H1 (cell line): Measurements from ENCODE around the gene SOX2. TPM values are rescaled to one million over a fixed set of nuclear protein-coding genes. Genes with fewer than 3 reads are reported as not detected.

ENCODE experiments used
- CTCF ChIA-PET: fragments of 300-600 bp; sonication (Branson Sonifier 250); formaldehyde crosslinking; loops from one replicate; lab custom pipeline; 2021; ENCODE audit not compliant: partially characterized antibody; lab: Charles Lee
- POLR2A ChIA-PET: fragments of 300-600 bp; sonication (Branson Sonifier 250); formaldehyde crosslinking; loops from one replicate; lab custom pipeline; 2021; ENCODE audit warnings: inconsistent platforms; ENCODE audit not compliant: partially characterized antibody; lab: Charles Lee
- DNase-seq, 2 experiments: peaks; one replicate each; pipeline versions ENCODE4 v3.0.0 to v3.0.0-alpha.2; 2010 to 2022; ENCODE audit warnings: low spot score in 2 of 2, low read depth in 1 of 2, mixed read lengths in 1 of 2
- FAIRE-seq: peaks from 2 replicates; lab custom pipeline; 2011; peaks lifted over from hg19 to GRCh38; lab: Jason Lieb, UNC
- H2AFZ ChIP-seq: 2 replicates; pipeline ENCODE4 v1.8.1; 2012; ENCODE audit warnings: low read length, inconsistent platforms
- H2AK5ac ChIP-seq: 2 replicates; pipeline ENCODE4 v1.6.1; 2013; ENCODE audit warnings: low read depth, low read length
- H2BK120ac ChIP-seq: replicated peaks from 2 replicates; pipeline ENCODE3; 2013; ENCODE audit warnings: low read depth, low read length, inconsistent platforms
- H2BK12ac ChIP-seq: 2 replicates; pipeline ENCODE4 v1.6.1; 2013; ENCODE audit warnings: low read depth, low read length
- H2BK15ac ChIP-seq: 2 replicates; pipeline ENCODE4 v1.6.1; 2013; ENCODE audit warnings: low read length
- H2BK20ac ChIP-seq: 2 replicates; pipeline ENCODE4 v1.6.1; 2013; ENCODE audit warnings: low read length
- H2BK5ac ChIP-seq: 2 replicates; pipeline ENCODE4 v1.6.1; 2013; ENCODE audit warnings: low read depth, low read length
- H3K14ac ChIP-seq: 2 replicates; pipeline ENCODE4 v1.6.1; 2013; ENCODE audit warnings: inconsistent platforms; ENCODE audit not compliant: insufficient read length
- H3K18ac ChIP-seq: 2 replicates; pipeline ENCODE4 v1.6.1; 2013; ENCODE audit warnings: low read length; ENCODE audit errors: extremely low read depth
- H3K23ac ChIP-seq: 2 replicates; pipeline ENCODE4 v1.6.1; 2013; ENCODE audit warnings: inconsistent platforms; ENCODE audit not compliant: insufficient read length
- H3K23me2 ChIP-seq: 2 replicates; pipeline ENCODE4 v1.6.1; 2013; ENCODE audit warnings: low read depth, low read length
- H3K27ac ChIP-seq: 2 replicates; pipeline ENCODE4 v1.6.1; 2011; ENCODE audit warnings: low read depth, low read length, inconsistent platforms
- H3K27me3 ChIP-seq, 4 experiments: replicated peaks in 1 of 4; 1 replicate in 1 of 4; 2 replicates in 3 of 4; pipeline versions ENCODE4 v1.6.1 to v1.8.1; 2011 to 2013; ENCODE audit warnings: low read length in 3 of 4, mild to moderate bottlenecking in 3 of 4, inconsistent platforms in 2 of 4, mixed read lengths in 2 of 4, moderate library complexity in 1 of 4; ENCODE audit not compliant: control insufficient read depth in 3 of 4, insufficient read depth in 3 of 4; ENCODE audit errors: extremely low read depth in 1 of 4
- H3K36me3 ChIP-seq, 4 experiments: 2 replicates each; pipeline versions ENCODE4 v1.6.1 to v1.8.1; 2011 to 2013; ENCODE audit warnings: mild to moderate bottlenecking in 4 of 4, low read length in 3 of 4, moderate library complexity in 2 of 4, control low read depth in 1 of 4, inconsistent platforms in 1 of 4; ENCODE audit not compliant: insufficient read depth in 4 of 4, control insufficient read depth in 2 of 4
- H3K4ac ChIP-seq: replicated peaks from 2 replicates; pipeline ENCODE3; 2013; ENCODE audit warnings: low read length, low read depth, mixed read lengths, inconsistent platforms; ENCODE audit not compliant: insufficient read length
- H3K4me1 ChIP-seq, 4 experiments: replicated peaks in 1 of 4; 1 replicate in 1 of 4; 2 replicates in 3 of 4; pipeline versions ENCODE4 v1.6.1 to v1.8.1; 2011 to 2013; ENCODE audit warnings: low read length in 3 of 4, inconsistent platforms in 2 of 4, mixed read lengths in 1 of 4; ENCODE audit not compliant: insufficient read depth in 4 of 4, control insufficient read depth in 3 of 4
- H3K4me2 ChIP-seq, 2 experiments: 2 replicates each; pipeline versions ENCODE4 v1.6.1 to v1.8.1; 2011 to 2013; ENCODE audit warnings: low read depth in 2 of 2, low read length in 2 of 2, control low read depth in 1 of 2, inconsistent platforms in 1 of 2, mild to moderate bottlenecking in 1 of 2; ENCODE audit not compliant: insufficient read depth in 1 of 2
- H3K4me3 ChIP-seq, 4 experiments: fragments of 200-600, 300-600 bp in 1 of 4; sonication (generic), shearing (Covaris generic), sonication (Bioruptor Twin) in 1 of 4; 2 replicates each; pipeline versions ENCODE4 v1.5.1 to v1.8.1; 2011 to 2016; ENCODE audit warnings: low read length in 4 of 4, low read depth in 3 of 4, control low read depth in 2 of 4, inconsistent platforms in 2 of 4, mild to moderate bottlenecking in 2 of 4, mixed read lengths in 1 of 4, moderate library complexity in 1 of 4; ENCODE audit not compliant: insufficient read depth in 2 of 4; ENCODE audit errors: extremely low read depth in 1 of 4
- H3K56ac ChIP-seq: replicated peaks from 2 replicates; pipeline ENCODE3; 2013; ENCODE audit warnings: low read depth, mild to moderate bottlenecking, mixed read lengths, low read length, inconsistent platforms; ENCODE audit not compliant: insufficient read length
- H3K79me1 ChIP-seq: 2 replicates; pipeline ENCODE4 v1.6.1; 2013; ENCODE audit warnings: low read depth, low read length, control low read depth
- H3K79me2 ChIP-seq, 2 experiments: 2 replicates each; pipeline versions ENCODE4 v1.6.1 to v1.8.1; 2012 to 2013; ENCODE audit warnings: low read length in 2 of 2, mild to moderate bottlenecking in 2 of 2, inconsistent platforms in 1 of 2; ENCODE audit not compliant: insufficient read depth in 2 of 2, control insufficient read depth in 1 of 2
- H3K9ac ChIP-seq, 4 experiments: replicated peaks in 1 of 4; 1 replicate in 1 of 4; 2 replicates in 3 of 4; pipeline versions ENCODE4 v1.6.1 to v1.8.1; 2011 to 2013; ENCODE audit warnings: low read depth in 3 of 4, low read length in 3 of 4, control low read depth in 2 of 4, mild to moderate bottlenecking in 2 of 4, moderate library complexity in 2 of 4, inconsistent platforms in 1 of 4; ENCODE audit errors: extremely low read depth in 1 of 4
- H3K9me3 ChIP-seq, 2 experiments: 2 replicates each; pipeline versions ENCODE4 v1.6.1 to v1.8.1; 2012 to 2013; ENCODE audit warnings: mild to moderate bottlenecking in 2 of 2, moderate library complexity in 2 of 2, control low read depth in 1 of 2, inconsistent platforms in 1 of 2, low read depth in 1 of 2, low read length in 1 of 2, mixed read lengths in 1 of 2; ENCODE audit not compliant: insufficient read depth in 2 of 2
- H4K20me1 ChIP-seq, 2 experiments: replicated peaks in 1 of 2; 2 replicates each; pipeline versions ENCODE3 to v1.8.1; 2011 to 2013; ENCODE audit warnings: inconsistent platforms in 2 of 2, low read length in 2 of 2, mild to moderate bottlenecking in 1 of 2; ENCODE audit not compliant: insufficient read depth in 2 of 2, control insufficient read depth in 1 of 2
- H4K5ac ChIP-seq: 2 replicates; pipeline ENCODE4 v1.6.1; 2013; ENCODE audit warnings: low read length, low read depth, mixed read lengths, inconsistent platforms; ENCODE audit not compliant: insufficient read length
- H4K8ac ChIP-seq: 2 replicates; pipeline ENCODE4 v1.8.0; 2013; ENCODE audit warnings: mild to moderate bottlenecking, moderate library complexity, low read length, inconsistent platforms; ENCODE audit not compliant: insufficient read depth; ENCODE audit errors: extremely low read depth
- H4K91ac ChIP-seq: replicated peaks from 2 replicates; pipeline ENCODE3; 2013; ENCODE audit warnings: low read length, mixed read lengths, inconsistent platforms; ENCODE audit not compliant: insufficient read length
- CREB1 ChIP-seq: IDR thresholded peaks from 2 replicates; pipeline ENCODE4 v1.6.1; 2012; ENCODE audit warnings: inconsistent platforms
- EP300 ChIP-seq, 2 experiments: IDR thresholded peaks; 1 replicate in 1 of 2; 2 replicates in 1 of 2; pipeline ENCODE4 v1.6.1; 2011 to 2012; ENCODE audit warnings: low read depth in 2 of 2, low read length in 2 of 2, mild to moderate bottlenecking in 2 of 2, borderline replicate concordance in 1 of 2, inconsistent platforms in 1 of 2, moderate library complexity in 1 of 2
- GTF2F1 ChIP-seq: IDR thresholded peaks from 2 replicates; pipeline ENCODE4 v1.6.1; 2012; ENCODE audit warnings: low read depth, low read length, improper control_type of control experiment, borderline replicate concordance
- HDAC6 ChIP-seq: IDR thresholded peaks from one replicate; pipeline ENCODE4 v1.7.1; 2012; ENCODE audit warnings: low read depth, mild to moderate bottlenecking, inconsistent platforms, low read length, moderate library complexity
- MAFK ChIP-seq: IDR thresholded peaks from 2 replicates; pipeline ENCODE4 v1.6.1; 2012; ENCODE audit warnings: low read depth, mild to moderate bottlenecking, improper control_type of control experiment, low read length
- PHF8 ChIP-seq: fragments of 200-600 bp; sonication (generic); conservative IDR thresholded peaks from 2 replicates; pipeline ENCODE4 v1.7.1; 2012; ENCODE audit warnings: low read depth, mild to moderate bottlenecking, inconsistent platforms, low read length, moderate library complexity
- SAP30 ChIP-seq: fragments of 300-600 bp; sonication (generic); IDR thresholded peaks from 2 replicates; pipeline ENCODE4 v1.7.1; 2012; ENCODE audit warnings: low read length, moderate library complexity, mild to moderate bottlenecking, inconsistent platforms; ENCODE audit not compliant: insufficient read depth, insufficient replicate concordance
- TCF12 ChIP-seq: IDR thresholded peaks from 2 replicates; pipeline ENCODE4 v1.6.1; 2011; ENCODE audit warnings: low read depth, mild to moderate bottlenecking, low read length
- WGBS, 2 experiments: shearing (Covaris generic) in 1 of 2; methylation state at CpG; one replicate each; pipeline versions ENCODE4 v1.1.6 to v1.1.7; 2013 to 2015; ENCODE audit warnings: low lambda C conversion rate in 2 of 2, mixed read lengths in 2 of 2, inconsistent platforms in 1 of 2, low coverage in 1 of 2, missing lambda C conversion rate in 1 of 2; ENCODE audit not compliant: insufficient replicate concordance in 2 of 2, insufficient coverage in 1 of 2, insufficient read length in 1 of 2; ENCODE audit errors: extremely low coverage in 1 of 2, missing lambda C conversion rate in 1 of 2; 5-methylcytosine and 5-hydroxymethylcytosine counted together
- polyA plus RNA-seq, 7 experiments: library from polyadenylated mRNA; depleted of rRNA in 3 of 7; stranded (reverse) in 5 of 7; unstranded in 2 of 7; fragments of >200 nt in 5 of 7; fragments of 200-250 nt in 2 of 7; gene quantifications; 1 replicate in 5 of 7; 2 replicates in 1 of 7; 4 replicates in 1 of 7; pipeline versions ENCODE4 v1.2.1 to v1.2.3, GENCODE V29; 2011 to 2013; ENCODE audit warnings: missing spikeins in 2 of 7, mixed read lengths in 2 of 7
- total RNA-seq: library from RNA; stranded (reverse); fragmentation: NEBNext Ultra II Directional; extraction: Animal tissue kit (Norgen Biotek cat#: 25700); gene quantifications from 2 replicates; pipeline ENCODE4 v1.2.1, GENCODE V29; 2021

Gene SOX2
- total and polyA plus RNA-seq, 2 of the 8 experiments (the other 6 are each of a cell fraction or from before 2014, with no cell fraction given), result 149 to 247 TPM

- H4K91ac ChIP-seq, result no peak overlapping the region
- H2BK12ac ChIP-seq, result peak overlapping the region; percentile 53; the same call in 1 of the 2 replicates
- 0 out of 2 replicates have a peak overlapping the region, but pooled peaks have one; percentile 28 for H2AK5ac ChIP-seq
- H2BK5ac ChIP-seq, result no peak overlapping the region
- H4K20me1 ChIP-seq, result no peaks in the 10 kb centered on the region
- H2BK20ac ChIP-seq, result 0 out of 2 replicates have a peak overlapping the region, but pooled peaks have one; percentile 64
- H3K4me2 ChIP-seq, result peak overlapping the region in 1 of 2 experiments; percentile 86; a peak in 2 of 4 replicates
- no peak overlapping the region for H3K23ac ChIP-seq
- 75% methylated on average over 5 of the region's 5 CpGs; no CpG with 5 or more reads in 1 of the 2 experiments for WGBS, 2 experiments
- H2AFZ ChIP-seq, result no peak overlapping the region
- no peaks in the 10 kb centered on the region for H3K9me3 ChIP-seq
- TF ChIP-seq TCF12 (no peak), SAP30 (no peak), EP300 (IDR thresholded peaks at IDR 0.05; ENCODE audit: borderline replicate concordance in 1 of 2, low read depth in 2 of 2, low read length in 2 of 2) (peak in 1 of 2 experiments; percentile 50; a peak in 1 of 3 replicates), HDAC6 (no peak), GTF2F1 (no peak), CREB1 (no peak), MAFK (no peak), PHF8 (no peak)
- 0 out of 2 replicates have a peak overlapping the region, but pooled peaks have one; percentile 50 for H2BK15ac ChIP-seq
- H3K36me3 ChIP-seq, result no peaks in the 10 kb centered on the region
- H2BK120ac ChIP-seq, result no peak overlapping the region
- CTCF ChIA-PET, result interaction anchor here (0.6 to 4.6 kb wide), 6 partner anchors 19 to 1942 kb away, joined by 3 to 38 read pairs (median 4); no protein-coding TSS in a partner anchor
- H3K9ac ChIP-seq, result no peak overlapping the region
- H3K4ac ChIP-seq, result no peak overlapping the region
- no peak overlapping the region for H4K5ac ChIP-seq
- no peak overlapping the region for H3K56ac ChIP-seq
- H3K4me1 ChIP-seq, result peaks cover 16 to 27% (median 19%) of the 10 kb centered on the region in 4 experiments; a peak in 5 of 7 replicates
- DNase-seq (no peak), FAIRE-seq (no peak)
- POLR2A ChIA-PET, result interaction anchor here (1.5 kb wide), 1 partner anchor 11 kb away, joined by 3 read pairs; no protein-coding TSS in a partner anchor
- no peaks in the 10 kb centered on the region for H3K79me2 ChIP-seq
- H4K8ac ChIP-seq, result no peak overlapping the region
- H3K27me3 ChIP-seq, result peaks cover 6 to 37% (median 28%) of the 10 kb centered on the region in 4 experiments
- H3K14ac ChIP-seq, result no peak overlapping the region
- H3K18ac ChIP-seq, result peak overlapping the region; percentile 78
- H3K27ac ChIP-seq, result no peak overlapping the region
- peaks cover 27% of the 10 kb centered on the region for H3K23me2 ChIP-seq
- no peaks in the 10 kb centered on the region for H3K79me1 ChIP-seq
- H3K4me3 ChIP-seq, result no peak overlapping the region
Observed at GRCh38 chr3:181698263-181698954, 13.3 kb upstream of the SOX2 start.
